K562 (cell line): ENCODE data around the gene LMAN2. TPM values are rescaled to one million over a fixed set of nuclear protein-coding genes. Genes with fewer than 3 reads are reported as not detected.

Source experiments
- ATAC-seq: fragments of 200-7000 bp; cut with Tn5 transposase; 3 replicates; pipeline ENCODE4 v1.9.1; 2020; ENCODE audit warnings: moderate library complexity
- BruUV-seq: library from RNA; stranded (reverse); fragments of 400-500 nt; replicated peaks from 2 replicates; lab custom pipeline; 2021; lab: Mats Ljungman, UMichigan
- CTCF ChIA-PET: fragments of 300-600 bp; formaldehyde crosslinking; extraction: SDS; loops from one replicate; lab custom pipeline; 2021; ENCODE audit warnings: low intra/inter-chr PET ratio; lab: Yijun Ruan, JAX
- POLR2A ChIA-PET: fragments of 300-600, 350-650 bp; sonication (Branson Sonifier 250); formaldehyde crosslinking; extraction: SDS; loops from one replicate; lab custom pipeline; 2021; ENCODE audit warnings: antibody characterized with exemption, inconsistent platforms; lab: Yijun Ruan, JAX
- DNase-seq, 4 experiments: peaks; one replicate each; pipeline versions ENCODE4 v3.0.0 to v3.0.0-alpha.2; 2011 to 2018; ENCODE audit warnings: low spot score in 3 of 4, mixed read lengths in 3 of 4; ENCODE audit errors: extremely low read depth in 1 of 4
- FAIRE-seq: peaks from 2 replicates; lab custom pipeline; 2011; peaks lifted over from hg19 to GRCh38; lab: Jason Lieb, UNC
- H2AFZ ChIP-seq: 2 replicates; pipeline ENCODE4 v1.6.0; 2011; ENCODE audit warnings: low read depth, low read length, control low read depth, inconsistent platforms
- H3K27ac ChIP-seq: fragments of 200-600 bp; 3 replicates; pipeline ENCODE4 v1.8.0; 2011; ENCODE audit warnings: low read depth, mild to moderate bottlenecking, control low read depth, inconsistent platforms, low read length, moderate library complexity, mixed read lengths; ENCODE audit errors: extremely low read depth
- H3K27me3 ChIP-seq, 2 experiments: fragments of 300-600 bp in 1 of 2; 2 replicates in 1 of 2; 3 replicates in 1 of 2; pipeline versions ENCODE4 v1.6.0 to v1.8.0; 2011; ENCODE audit warnings: inconsistent platforms in 2 of 2, low read length in 2 of 2, mild to moderate bottlenecking in 1 of 2, mixed read lengths in 1 of 2, moderate library complexity in 1 of 2; ENCODE audit not compliant: control insufficient read depth in 2 of 2, insufficient read depth in 2 of 2
- H3K36me3 ChIP-seq: fragments of 300-600 bp; 3 replicates; pipeline ENCODE4 v1.8.0; 2011; ENCODE audit warnings: mild to moderate bottlenecking, low read length, inconsistent platforms; ENCODE audit not compliant: control insufficient read depth, insufficient read depth
- H3K4me1 ChIP-seq, 2 experiments: fragments of 200-600 bp in 1 of 2; replicated peaks in 1 of 2; 2 replicates in 1 of 2; 3 replicates in 1 of 2; pipeline versions ENCODE4 v1.5.1 to v1.8.0; 2011; ENCODE audit warnings: inconsistent platforms in 2 of 2, low read length in 2 of 2, mild to moderate bottlenecking in 1 of 2, mixed read lengths in 1 of 2, moderate library complexity in 1 of 2; ENCODE audit not compliant: control insufficient read depth in 2 of 2, insufficient read depth in 2 of 2
- H3K4me2 ChIP-seq: 2 replicates; pipeline ENCODE4 v1.6.1; 2011; ENCODE audit warnings: low read length, control low read depth, inconsistent platforms, mixed read lengths; ENCODE audit not compliant: insufficient read depth
- H3K4me3 ChIP-seq: fragments of 200-600 bp; sonication (generic), shearing (Covaris generic); 2 replicates; pipeline ENCODE4 v1.5.1; 2016; ENCODE audit warnings: control low read depth, inconsistent platforms
- H3K79me2 ChIP-seq: fragments of 200-600 bp; 3 replicates; pipeline ENCODE4 v1.8.0; 2011; ENCODE audit warnings: low read length, inconsistent platforms; ENCODE audit not compliant: control insufficient read depth, insufficient read depth
- H3K9ac ChIP-seq, 2 experiments: 2 replicates each; pipeline versions ENCODE4 v1.6.0 to v1.6.1; 2011; ENCODE audit warnings: low read depth in 2 of 2, low read length in 2 of 2, control low read depth in 1 of 2, inconsistent platforms in 1 of 2, mild to moderate bottlenecking in 1 of 2, mixed read lengths in 1 of 2; ENCODE audit not compliant: insufficient read depth in 1 of 2
- H3K9me1 ChIP-seq: one replicate; pipeline ENCODE4 v1.6.0; 2011; ENCODE audit warnings: inconsistent platforms, mild to moderate bottlenecking, low read length, moderate library complexity; ENCODE audit not compliant: control insufficient read depth, insufficient read depth
- H3K9me3 ChIP-seq: replicated peaks from 2 replicates; pipeline ENCODE4 v1.5.1; 2011; ENCODE audit warnings: low read depth, low read length, inconsistent platforms; ENCODE audit not compliant: control insufficient read depth, insufficient read depth
- H4K20me1 ChIP-seq: replicated peaks from 2 replicates; pipeline ENCODE4 v1.6.1; 2011; ENCODE audit warnings: low read length, inconsistent platforms, mixed read lengths; ENCODE audit not compliant: control insufficient read depth, insufficient read depth
- CHD1 ChIP-seq: fragments of 200-600 bp; sonication (generic); IDR thresholded peaks from one replicate; pipeline ENCODE4 v1.6.1; 2012; ENCODE audit warnings: mild to moderate bottlenecking, moderate library complexity, low read length, inconsistent platforms
- HDAC6 ChIP-seq: IDR thresholded peaks from 2 replicates; pipeline ENCODE4 v1.6.1; 2012; ENCODE audit warnings: low read depth, mild to moderate bottlenecking, control low read depth, inconsistent platforms, low read length, moderate library complexity
- NR2C2 ChIP-seq, 2 experiments: fragments of 200-800 bp in 1 of 2; sonication (Bioruptor generic) in 1 of 2; sonication (generic) in 1 of 2; formaldehyde crosslinking in 1 of 2; IDR thresholded peaks; 2 replicates each; pipeline versions ENCODE4 v1.6.1 to v1.8.0; 2016 to 2022; ENCODE audit warnings: mild to moderate bottlenecking in 1 of 2, missing compliant biosample characterization in 1 of 2, missing genetic modification characterization in 1 of 2, missing genetic modification reagents in 1 of 2
- PRMT5 ChIP-seq: sonication (generic); formaldehyde crosslinking; IDR thresholded peaks from 2 replicates; pipeline ENCODE4 v1.5.0; 2020; ENCODE audit warnings: missing genetic modification reagents
- RNF2 ChIP-seq: sonication (generic); IDR thresholded peaks from 2 replicates; pipeline ENCODE4 v1.6.1; 2016
- SREBF1 ChIP-seq: fragments of 150-350 bp; IDR thresholded peaks from 2 replicates; pipeline ENCODE4 v1.6.1; 2014; ENCODE audit warnings: antibody characterized with exemption, low read depth, low read length, borderline replicate concordance
- ZBTB7A ChIP-seq: IDR thresholded peaks from 2 replicates; pipeline ENCODE4 v1.6.1; 2011; ENCODE audit warnings: low read depth, mild to moderate bottlenecking, low read length, moderate library complexity, borderline replicate concordance; ENCODE audit not compliant: control insufficient read depth
- ZNF12 ChIP-seq: sonication (generic); formaldehyde crosslinking; IDR thresholded peaks from 2 replicates; pipeline ENCODE4 v1.4.0; 2020; ENCODE audit warnings: mild to moderate bottlenecking, missing genetic modification reagents
- ZNF146 ChIP-seq: IDR thresholded peaks from one replicate; pipeline ENCODE4 v1.6.1; 2018; ENCODE audit warnings: missing compliant biosample characterization; ENCODE audit not compliant: unreplicated experiment
- ZNF277 ChIP-seq: fragments of 250-450 bp; sonication (Bioruptor Pico); IDR thresholded peaks from 2 replicates; pipeline ENCODE4 v1.8.0; 2022; ENCODE audit warnings: inconsistent platforms, mild to moderate bottlenecking, moderate library complexity, borderline replicate concordance
- ZNF584 ChIP-seq: fragments of 200-800 bp; sonication (Bioruptor generic); IDR thresholded peaks from 2 replicates; pipeline ENCODE4 v1.6.1; 2016; ENCODE audit warnings: low read depth, mild to moderate bottlenecking, missing genetic modification characterization, missing compliant biosample characterization
- ZNF592 ChIP-seq: fragments of 450-650 bp; IDR thresholded peaks from 2 replicates; pipeline ENCODE4 v1.6.1; 2017; ENCODE audit warnings: antibody characterized with exemption, mild to moderate bottlenecking
- ZNF707 ChIP-seq: fragments of 250-450 bp; sonication (Bioruptor Pico); conservative IDR thresholded peaks from 2 replicates; pipeline ENCODE4 v1.8.0; 2022; ENCODE audit warnings: inconsistent platforms, mild to moderate bottlenecking, moderate library complexity
- WGBS: fragments of 100-300 bp; shearing (Covaris generic); methylation state at CpG from one replicate; pipeline ENCODE4 v1.1.6; 2016; ENCODE audit warnings: low coverage, mixed read lengths; ENCODE audit not compliant: insufficient coverage; ENCODE audit errors: missing lambda C conversion rate; 5-methylcytosine and 5-hydroxymethylcytosine counted together
- in situ Hi-C: fragments of 300-500 bp; cut with MboI; formaldehyde crosslinking; loops from 4 replicates; pipeline ENCODE4 v1.15.0; 2018; ENCODE audit warnings: inconsistent platforms, mixed read lengths
- intact Hi-C: fragments of 100-400 bp; cut with micrococcal nuclease; formaldehyde crosslinking; loops from 2 replicates; pipeline ENCODE4 v1.14.2; 2022
- polyA plus RNA-seq, 8 experiments: library from polyadenylated mRNA; depleted of rRNA in 4 of 8; stranded (reverse) in 5 of 8; unstranded in 3 of 8; fragments of >200 nt; fragmentation: Nextera tagmentation in 2 of 8; fragmentation: Illumina TruSeq in 1 of 8; extraction: Ambion mirVana in 2 of 8; extraction: Trizol in 1 of 8; gene quantifications; 2 replicates each; pipeline versions ENCODE4 v1.2.1 to v1.2.3, GENCODE V29; 2011 to 2014; ENCODE audit warnings: inconsistent platforms in 1 of 8, missing spikeins in 1 of 8
- total RNA-seq, 7 experiments: library from RNA; depleted of rRNA in 6 of 7; stranded (reverse); fragments of >200 nt in 6 of 7; fragmentation: Illumina TruSeq in 2 of 7; extraction: Trizol in 2 of 7; gene quantifications; 2 replicates each; pipeline versions ENCODE4 v1.2.1 to v1.2.3, GENCODE V29; 2011 to 2021; ENCODE audit warnings: low replicate concordance in 1 of 7

Gene LMAN2
- total and polyA plus RNA-seq, 9 of the 15 experiments (the other 6 are each of a cell fraction or from before 2014, with no cell fraction given), result 2.7 to 254 (median 136) TPM

- FAIRE-seq, result no peak
- WGBS, result 1% methylated on average over 40 of the region's 46 CpGs
- no peaks in the 10 kb centered on the region for H3K9me3 ChIP-seq
- H3K4me1 ChIP-seq, result peaks cover 69 to 92% of the 10 kb centered on the region in 2 experiments
- H2AFZ ChIP-seq, result peak overlapping the region; percentile 93
- H3K9me1 ChIP-seq, result peaks cover 4% of the 10 kb centered on the region
- CTCF ChIA-PET, result interaction anchor here (2.0 kb wide), 1 partner anchor 49 kb away, joined by 6 read pairs; no protein-coding TSS in a partner anchor
- peak overlapping the region; percentile 73 to 95 for H3K9ac ChIP-seq
- peaks cover 37% of the 10 kb centered on the region; the same call in 2 of the 3 replicates for H3K36me3 ChIP-seq
- DNase-seq, result no peak
- H3K4me3 ChIP-seq, result peak overlapping the region; percentile 57
- in situ Hi-C loops (no loop called here), intact Hi-C loops (loop anchor here (10.0 kb wide), 1 partner anchor 253 kb away; no protein-coding TSS in a partner anchor)
- peak; percentile 37 for ATAC-seq
- H3K27me3 ChIP-seq, result no peaks in the 10 kb centered on the region
- peak overlapping the region; percentile 89 for H3K4me2 ChIP-seq
- POLR2A ChIA-PET, result interaction anchor here (0.6 to 2.5 kb wide), 14 partner anchors 8 to 142 kb away, joined by 3 to 18 read pairs (median 3); partner anchors contain the start of genes LMAN2 and PDLIM7
- H3K79me2 ChIP-seq, result peaks cover 24% of the 10 kb centered on the region
- H4K20me1 ChIP-seq, result no peaks in the 10 kb centered on the region
- peak overlapping the region; percentile 94 for H3K27ac ChIP-seq
- TSS peak; percentile 44 for BruUV-seq
- peak; percentile 69; the same call in 1 of the 2 replicates for TF ChIP-seq ZNF12 (CRISPR knock-in tag)
- TF ChIP-seq ZBTB7A, result peak; percentile 44; the same call in 1 of the 2 replicates
- peak; percentile 21 for TF ChIP-seq CHD1
- peak; percentile 4 for TF ChIP-seq ZNF146 (CRISPR knock-in tag)
- TF ChIP-seq ZNF584, result no peak
- TF ChIP-seq NR2C2 (CRISPR knock-in tag; IDR thresholded peaks at IDR 0.05), result peak; percentile 75
- peak; percentile 32; the same call in 1 of the 2 replicates for TF ChIP-seq NR2C2 (tag; IDR thresholded peaks at IDR 0.05)
- no peak for TF ChIP-seq ZNF277 (CRISPR knock-in tag)
- peak; percentile 91 for TF ChIP-seq RNF2
- no peak for TF ChIP-seq HDAC6
- no peak for TF ChIP-seq PRMT5 (CRISPR knock-in tag)
- no peak for TF ChIP-seq ZNF707
- no peak for TF ChIP-seq SREBF1
- peak; percentile 98 for TF ChIP-seq ZNF592
Observed at GRCh38 chr5:177367323-177367848, 15.9 kb upstream of the LMAN2 start.
